Trophoblast cell (in vitro differentiated cells and primary cell): ENCODE results near the gene MYDGF.

Source experiments
- DNase-seq, 2 donors: peaks; one replicate each; pipeline ENCODE4 v3.0.0-alpha.2; 2016
- H2AFZ ChIP-seq: 2 replicates; pipeline ENCODE4 v1.6.1; 2013; ENCODE audit warnings: low read length, moderate library complexity, mild to moderate bottlenecking; ENCODE audit not compliant: insufficient read depth, poor library complexity
- H2AK5ac ChIP-seq: 2 replicates; pipeline ENCODE4 v1.6.1; 2013; ENCODE audit warnings: mild to moderate bottlenecking, low read length
- H2BK120ac ChIP-seq: 2 replicates; pipeline ENCODE4 v1.6.1; 2013; ENCODE audit warnings: low read length, mild to moderate bottlenecking, moderate library complexity; ENCODE audit not compliant: insufficient read depth, poor library complexity
- H2BK12ac ChIP-seq: 2 replicates; pipeline ENCODE4 v1.6.1; 2013; ENCODE audit warnings: mild to moderate bottlenecking, low read length, moderate library complexity
- H2BK5ac ChIP-seq: 2 replicates; pipeline ENCODE4 v1.6.1; 2013; ENCODE audit warnings: low read length, low read depth, moderate library complexity, mild to moderate bottlenecking; ENCODE audit not compliant: poor library complexity
- H3K14ac ChIP-seq: 2 replicates; pipeline ENCODE4 v1.6.1; 2013; ENCODE audit warnings: mild to moderate bottlenecking, low read length
- H3K18ac ChIP-seq: 2 replicates; pipeline ENCODE4 v1.6.1; 2013; ENCODE audit warnings: mild to moderate bottlenecking, low read length
- H3K23ac ChIP-seq: 2 replicates; pipeline ENCODE4 v1.6.1; 2013; ENCODE audit warnings: low read length
- H3K27ac ChIP-seq: 2 replicates; pipeline ENCODE4 v1.5.1; 2013; ENCODE audit warnings: low read depth, mild to moderate bottlenecking, inconsistent platforms, low read length, moderate library complexity
- H3K27me3 ChIP-seq: 2 replicates; pipeline ENCODE4 v1.6.1; 2013; ENCODE audit warnings: inconsistent platforms, mild to moderate bottlenecking, low read length, moderate library complexity; ENCODE audit not compliant: insufficient read depth
- H3K36me3 ChIP-seq, 2 experiments: 1 replicate in 1 of 2; 2 replicates in 1 of 2; pipeline ENCODE4 v1.6.1; 2013; ENCODE audit warnings: low read length in 2 of 2, mild to moderate bottlenecking in 2 of 2, moderate library complexity in 1 of 2; ENCODE audit not compliant: insufficient read depth in 2 of 2, control insufficient read depth in 1 of 2
- H3K4ac ChIP-seq: 2 replicates; pipeline ENCODE4 v1.6.1; 2013; ENCODE audit warnings: low read depth, mild to moderate bottlenecking, low read length, moderate library complexity
- H3K4me1 ChIP-seq, 2 experiments: 1 replicate in 1 of 2; 2 replicates in 1 of 2; pipeline ENCODE4 v1.6.1; 2013; ENCODE audit warnings: low read length in 2 of 2, mild to moderate bottlenecking in 2 of 2, moderate library complexity in 1 of 2; ENCODE audit not compliant: insufficient read depth in 2 of 2, control insufficient read depth in 1 of 2
- H3K4me2 ChIP-seq: 2 replicates; pipeline ENCODE4 v1.6.1; 2013; ENCODE audit warnings: inconsistent platforms, mild to moderate bottlenecking, low read length, moderate library complexity
- H3K4me3 ChIP-seq: 2 replicates; pipeline ENCODE4 v1.5.1; 2013; ENCODE audit warnings: mild to moderate bottlenecking, low read depth, low read length, inconsistent platforms
- H3K79me1 ChIP-seq: one replicate; pipeline ENCODE4 v1.6.1; 2013; ENCODE audit warnings: low read length
- H3K79me2 ChIP-seq: 2 replicates; pipeline ENCODE4 v1.6.1; 2013; ENCODE audit warnings: low read length, mild to moderate bottlenecking; ENCODE audit not compliant: control insufficient read depth, insufficient read depth, poor library complexity
- H3K9ac ChIP-seq: 2 replicates; pipeline ENCODE4 v1.6.1; 2013; ENCODE audit warnings: mild to moderate bottlenecking, low read length
- H3K9me3 ChIP-seq: 2 replicates; pipeline ENCODE4 v1.6.1; 2013; ENCODE audit warnings: low read depth, mild to moderate bottlenecking, control low read depth, inconsistent platforms, low read length; ENCODE audit not compliant: insufficient read depth
- H4K12ac ChIP-seq: 2 replicates; pipeline ENCODE4 v1.6.1; 2013; ENCODE audit warnings: low read depth, mild to moderate bottlenecking, low read length, moderate library complexity
- H4K8ac ChIP-seq: 2 replicates; pipeline ENCODE4 v1.6.1; 2013; ENCODE audit warnings: low read depth, mild to moderate bottlenecking, low read length, moderate library complexity
- H4K91ac ChIP-seq: one replicate; pipeline ENCODE4 v1.6.1; 2013; ENCODE audit warnings: low read depth, mild to moderate bottlenecking, low read length, moderate library complexity
- WGBS: extraction: QIAGEN DNeasy Blood & Tissue Kit; methylation state at CpG from one replicate; pipeline ENCODE4 v1.1.7; 2013; ENCODE audit warnings: missing lambda C conversion rate; ENCODE audit not compliant: insufficient read length, insufficient coverage; ENCODE audit errors: extremely low coverage; 5-methylcytosine and 5-hydroxymethylcytosine counted together

Gene MYDGF

DNA sequence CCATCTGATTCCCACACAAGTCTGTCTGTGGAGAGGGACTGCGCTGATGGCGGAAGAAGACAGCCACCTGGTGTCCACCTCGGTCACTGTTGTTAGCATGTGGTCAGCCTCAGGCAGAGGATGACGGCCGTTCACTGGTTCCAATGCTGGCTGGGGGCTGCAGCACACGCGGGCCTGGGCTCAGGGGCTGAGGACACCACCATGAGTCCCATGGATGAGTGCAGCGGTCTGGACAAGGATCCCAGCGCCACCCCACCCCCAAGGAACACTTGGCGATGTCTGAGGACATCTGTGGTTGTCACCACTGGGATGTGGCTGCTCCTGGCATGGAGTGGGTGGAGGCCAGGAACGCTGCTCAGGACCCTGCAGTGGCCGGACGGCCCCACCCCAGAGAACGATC, 42.6 kb upstream of the MYDGF start:
- H3K9ac ChIP-seq: no peak overlapping the region
- DNase-seq: peak; percentile 41 to 51
- H2BK12ac ChIP-seq: no peak overlapping the region
- H3K4ac ChIP-seq: no peak overlapping the region
- no peak overlapping the region for H3K23ac ChIP-seq
- no peak overlapping the region for H3K4me3 ChIP-seq
- no peaks in the 10 kb centered on the region for H3K4me1 ChIP-seq
- peaks cover 76 to 78% of the 10 kb centered on the region in 2 experiments for H3K36me3 ChIP-seq
- H3K27me3 ChIP-seq: no peaks in the 10 kb centered on the region
- H3K9me3 ChIP-seq: peaks cover 2% of the 10 kb centered on the region
- no peak overlapping the region for H4K12ac ChIP-seq
- H3K4me2 ChIP-seq: no peak overlapping the region
- no CpG with 5 or more reads among the region's 14 CpGs for WGBS
- H3K27ac ChIP-seq: no peak overlapping the region
- H3K18ac ChIP-seq: no peak overlapping the region
- no peak overlapping the region for H2AFZ ChIP-seq
- no peak overlapping the region for H2AK5ac ChIP-seq
- no peaks in the 10 kb centered on the region for H3K79me2 ChIP-seq
- H2BK120ac ChIP-seq: no peak overlapping the region
- no peak overlapping the region for H2BK5ac ChIP-seq
- H4K91ac ChIP-seq: no peak overlapping the region
- no peak overlapping the region for H4K8ac ChIP-seq
- no peak overlapping the region for H3K14ac ChIP-seq
- H3K79me1 ChIP-seq: no peaks in the 10 kb centered on the region

DNA sequence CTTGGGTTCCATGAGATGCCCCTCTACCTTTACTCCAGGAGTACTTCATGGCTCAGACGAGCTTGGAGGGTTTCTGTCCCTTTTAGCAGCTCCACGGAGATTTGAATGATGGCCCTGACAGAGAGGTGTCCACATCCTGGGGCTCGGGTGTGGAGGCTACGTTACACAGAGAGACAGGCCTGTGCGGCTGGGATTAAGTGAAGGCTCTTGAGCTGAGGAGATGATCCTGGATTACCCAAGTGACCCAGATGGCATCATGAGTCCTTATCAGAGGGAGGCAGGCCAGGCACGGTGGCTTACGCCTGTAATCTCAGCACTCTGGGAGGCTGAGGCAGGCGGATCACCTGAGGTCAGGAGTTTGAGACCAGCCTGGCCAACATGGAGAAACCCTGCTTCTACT, 41.1 kb upstream of the MYDGF start:
- no peak overlapping the region for H3K4ac ChIP-seq
- H2BK120ac ChIP-seq: no peak overlapping the region
- no peak overlapping the region for H4K12ac ChIP-seq
- no peaks in the 10 kb centered on the region for H3K27me3 ChIP-seq
- no peak overlapping the region for H3K14ac ChIP-seq
- no peaks in the 10 kb centered on the region for H3K79me1 ChIP-seq
- H2BK12ac ChIP-seq: no peak overlapping the region
- H3K9me3 ChIP-seq: peaks cover 2% of the 10 kb centered on the region
- H3K4me1 ChIP-seq: no peaks in the 10 kb centered on the region
- no peak overlapping the region for H3K18ac ChIP-seq
- no peaks in the 10 kb centered on the region for H3K79me2 ChIP-seq
- H3K36me3 ChIP-seq: peaks cover 70 to 76% of the 10 kb centered on the region in 2 experiments
- no peak overlapping the region for H2AFZ ChIP-seq
- no peak overlapping the region for H3K4me2 ChIP-seq
- no peak for DNase-seq
- H3K27ac ChIP-seq: no peak overlapping the region
- H3K9ac ChIP-seq: no peak overlapping the region
- no peak overlapping the region for H3K4me3 ChIP-seq
- H4K91ac ChIP-seq: no peak overlapping the region
- no peak overlapping the region for H3K23ac ChIP-seq
- no peak overlapping the region for H2BK5ac ChIP-seq
- no CpG with 5 or more reads among the region's 8 CpGs for WGBS
- H2AK5ac ChIP-seq: no peak overlapping the region
- H4K8ac ChIP-seq: no peak overlapping the region

DNA sequence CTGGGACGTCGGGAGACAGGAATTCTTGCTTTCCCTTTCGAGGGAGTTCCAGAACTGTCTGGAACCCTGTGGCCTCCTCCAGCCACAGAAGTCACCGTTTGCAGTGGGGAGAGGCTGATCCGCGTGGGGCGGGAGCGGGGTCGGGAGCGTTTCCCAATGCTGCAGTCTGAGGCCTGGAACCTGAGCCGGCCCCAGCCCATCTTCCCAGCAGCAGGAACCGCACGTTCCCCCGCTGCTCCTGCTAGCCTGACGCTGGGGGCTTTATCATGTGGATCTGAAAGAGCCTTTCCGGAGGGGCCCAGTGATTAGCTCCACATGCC, 40.1 kb upstream of the MYDGF start:
- Histone ChIP-seq H2AK5ac (no peak overlapping the region), H2BK120ac (no peak overlapping the region), H3K18ac (no peak overlapping the region), H4K91ac (no peak overlapping the region), H3K79me2 (no peaks in the 10 kb centered on the region), H3K4me2 (no peak overlapping the region), H3K4me1 (no peaks in the 10 kb centered on the region), H2BK5ac (no peak overlapping the region), H3K36me3 (peaks cover 67 to 73% of the 10 kb centered on the region in 2 experiments), H4K8ac (no peak overlapping the region), H3K27me3 (no peaks in the 10 kb centered on the region), H3K79me1 (no peaks in the 10 kb centered on the region), H2AFZ (no peak overlapping the region), H2BK12ac (no peak overlapping the region), H3K9ac (no peak overlapping the region), H3K9me3 (peaks cover 2% of the 10 kb centered on the region), H3K23ac (no peak overlapping the region), H3K4ac (no peak overlapping the region), H3K4me3 (no peak overlapping the region), H3K27ac (no peak overlapping the region), H3K14ac (no peak overlapping the region), H4K12ac (no peak overlapping the region)
- WGBS: no CpG with 5 or more reads among the region's 16 CpGs
- DNase-seq: no peak

DNA sequence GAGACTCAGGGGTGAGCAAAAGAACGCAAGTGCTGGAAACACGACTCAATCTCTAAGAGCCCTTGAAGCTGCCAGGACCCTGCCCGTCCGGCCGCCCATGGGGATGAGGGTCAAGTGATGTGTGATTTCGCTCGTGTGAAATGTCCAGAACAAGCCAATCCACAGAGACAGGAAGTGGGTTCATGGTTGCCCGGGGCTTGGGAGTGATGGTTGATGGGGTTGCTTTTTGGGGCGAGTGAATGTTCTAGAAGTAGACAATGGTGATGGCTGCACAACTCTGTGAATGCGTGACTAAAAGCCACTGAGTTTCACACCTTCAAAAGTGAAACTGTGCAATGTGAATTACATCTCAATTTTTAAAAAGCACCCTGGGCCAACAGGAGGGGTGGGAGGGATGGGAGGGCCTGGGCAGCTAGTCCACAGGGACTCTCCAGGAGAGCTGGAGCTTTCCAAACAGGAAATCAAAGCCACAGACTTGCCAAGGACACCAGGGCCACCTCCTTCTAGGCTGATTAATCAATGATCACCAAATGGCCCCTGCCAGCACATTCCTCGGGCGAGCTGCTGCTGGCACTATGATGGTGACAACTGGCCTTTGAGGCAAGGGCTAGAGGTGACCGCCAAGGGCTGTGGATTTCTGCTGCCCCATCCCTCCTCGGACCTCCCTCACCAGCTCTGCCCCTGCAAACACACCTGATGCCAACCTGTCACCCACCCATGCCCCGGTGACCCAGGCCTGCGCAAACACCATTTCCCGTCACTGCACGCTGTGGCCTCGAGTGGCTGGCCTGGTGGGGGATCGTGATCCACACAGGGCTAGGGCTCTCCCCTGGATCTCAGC, 39.5 kb upstream of the MYDGF start:
- Histone ChIP-seq H3K79me2 (no peaks in the 10 kb centered on the region), H2BK12ac (no peak overlapping the region), H3K4me3 (no peak overlapping the region), H3K36me3 (peaks cover 69 to 70% of the 10 kb centered on the region in 2 experiments), H3K14ac (no peak overlapping the region), H3K9me3 (peaks cover 2% of the 10 kb centered on the region), H3K4me1 (no peaks in the 10 kb centered on the region), H2AFZ (no peak overlapping the region), H4K12ac (no peak overlapping the region), H3K18ac (no peak overlapping the region), H3K27me3 (no peaks in the 10 kb centered on the region), H3K79me1 (no peaks in the 10 kb centered on the region), H3K27ac (no peak overlapping the region), H3K9ac (no peak overlapping the region), H2BK120ac (no peak overlapping the region), H4K91ac (no peak overlapping the region), H2AK5ac (no peak overlapping the region), H3K4me2 (no peak overlapping the region), H2BK5ac (no peak overlapping the region), H3K23ac (no peak overlapping the region), H4K8ac (no peak overlapping the region), H3K4ac (no peak overlapping the region)
- DNase-seq: peak in 1 of 2 donors; percentile 62
- no CpG with 5 or more reads among the region's 20 CpGs for WGBS
